ENCODE data around the gene PRKCZ.

The PRKCZ gene

DNA sequence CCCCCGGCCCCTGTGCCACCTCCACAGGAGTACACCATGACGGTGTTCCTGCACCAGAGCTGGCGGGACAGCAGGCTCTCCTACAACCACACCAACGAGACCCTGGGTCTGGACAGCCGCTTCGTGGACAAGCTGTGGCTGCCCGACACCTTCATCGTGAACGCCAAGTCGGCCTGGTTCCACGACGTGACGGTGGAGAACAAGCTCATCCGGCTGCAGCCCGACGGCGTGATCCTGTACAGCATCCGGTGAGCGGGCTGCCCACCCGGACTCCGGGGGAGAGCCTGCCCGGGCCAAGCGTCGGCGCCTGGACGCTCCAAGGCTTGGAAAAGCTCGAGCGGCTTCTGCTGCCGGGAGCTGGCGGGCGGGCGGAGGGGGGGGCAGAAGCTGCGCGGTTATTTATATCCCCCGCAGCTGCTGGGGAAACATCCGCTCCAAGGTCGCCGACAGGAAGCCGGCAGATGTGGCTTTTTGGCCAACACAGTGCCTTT lies 24.7 kb upstream of the PRKCZ start:
- DNase-seq, result no peak

GRCh38 chr1:2027961-2028583 lies 22.1 kb upstream of the PRKCZ start:
- no peak for DNase-seq

GRCh38 chr1:2028870-2029560 lies 21.2 kb upstream of the PRKCZ start:
- no peak for DNase-seq

- DNase-seq, result no peak
These were observed 20.6 kb upstream of the PRKCZ start for GRCh38 chr1:2029561-2029960.

DNA sequence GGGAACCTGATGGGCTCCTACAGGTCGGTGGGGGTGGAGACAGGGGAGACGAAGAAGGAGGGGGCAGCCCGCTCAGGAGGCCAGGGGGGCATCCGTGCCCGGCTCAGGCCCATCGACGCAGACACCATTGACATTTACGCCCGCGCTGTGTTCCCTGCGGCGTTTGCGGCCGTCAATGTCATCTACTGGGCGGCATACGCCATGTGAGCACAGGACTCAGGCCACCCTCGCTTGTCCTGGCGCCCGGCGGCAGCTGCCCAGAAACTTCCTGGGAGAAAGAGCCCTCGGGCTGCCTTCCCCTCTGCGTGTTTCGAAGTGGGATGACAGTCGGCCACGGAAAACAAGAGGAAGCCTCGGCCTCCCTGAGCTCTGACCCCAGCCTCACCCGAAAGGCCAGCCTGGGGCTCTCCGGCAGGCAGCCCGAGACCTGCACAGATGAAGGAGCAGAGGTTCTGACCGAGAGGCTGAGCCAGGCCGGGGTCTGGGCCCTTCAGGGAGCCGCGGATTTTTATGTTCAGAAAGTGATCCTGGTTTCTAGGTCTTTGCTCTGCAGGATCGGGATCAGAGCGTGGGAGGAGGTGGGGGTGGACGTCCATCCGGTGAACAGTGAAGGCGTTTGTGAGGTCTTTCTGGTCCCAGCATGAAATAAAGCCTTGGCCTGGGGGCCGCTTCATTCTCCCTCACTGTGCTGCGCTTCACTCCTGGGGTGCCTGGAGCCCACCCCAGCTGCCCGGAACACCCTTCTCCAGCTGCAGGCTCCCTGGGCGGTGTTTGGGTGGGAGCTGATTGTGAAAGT lies 19.9 kb upstream of the PRKCZ start:
- DNase-seq, result no peak

DNA sequence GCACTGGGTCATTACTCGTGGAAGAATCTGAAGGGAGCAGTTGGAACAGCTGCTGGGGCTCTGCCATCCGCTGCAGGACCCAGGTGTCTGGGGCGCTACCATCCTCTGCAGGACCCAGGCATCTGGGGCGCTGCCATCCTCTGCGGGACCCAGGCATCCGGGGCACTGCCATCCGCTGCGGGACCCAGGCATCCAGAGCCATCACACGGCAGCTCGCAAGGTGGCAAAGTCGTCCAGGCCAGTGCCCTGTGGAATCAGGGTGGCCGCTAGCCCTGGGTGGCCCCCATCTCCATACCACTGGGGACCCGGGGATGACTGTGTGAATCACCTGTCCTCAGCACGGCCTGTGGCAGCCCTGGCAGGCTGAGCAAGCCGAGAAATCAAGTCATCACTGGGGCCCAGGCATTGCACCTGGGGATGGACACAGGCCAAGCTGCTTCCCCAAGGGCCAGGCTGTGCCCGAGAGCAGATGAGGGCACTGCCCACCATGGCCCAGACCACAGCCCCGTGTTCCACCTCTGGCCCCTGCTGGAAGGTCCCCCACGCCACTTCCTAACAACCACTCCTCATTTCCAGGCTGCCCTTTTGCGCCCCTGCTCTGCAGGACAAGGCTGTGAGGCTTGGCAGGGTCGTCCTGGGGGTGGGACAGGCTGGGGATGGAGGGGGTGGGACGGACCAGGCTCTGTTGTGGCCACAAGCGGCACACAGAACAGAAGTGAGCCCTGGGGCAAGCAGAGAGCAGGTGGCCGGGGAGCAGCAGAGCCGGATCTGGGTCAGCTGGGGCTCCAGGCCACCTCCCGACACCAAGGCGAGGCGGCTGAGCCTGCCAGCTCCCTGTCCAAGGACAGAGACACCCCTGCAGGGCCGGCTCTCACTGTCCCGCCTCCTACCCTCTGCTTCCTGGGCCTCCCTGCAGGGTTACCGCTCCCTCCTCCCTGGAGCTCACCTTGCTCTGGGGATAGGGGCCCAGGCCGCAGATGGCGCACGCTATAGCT lies 18.4 kb upstream of the PRKCZ start:
- DNase-seq, result no peak

DNA sequence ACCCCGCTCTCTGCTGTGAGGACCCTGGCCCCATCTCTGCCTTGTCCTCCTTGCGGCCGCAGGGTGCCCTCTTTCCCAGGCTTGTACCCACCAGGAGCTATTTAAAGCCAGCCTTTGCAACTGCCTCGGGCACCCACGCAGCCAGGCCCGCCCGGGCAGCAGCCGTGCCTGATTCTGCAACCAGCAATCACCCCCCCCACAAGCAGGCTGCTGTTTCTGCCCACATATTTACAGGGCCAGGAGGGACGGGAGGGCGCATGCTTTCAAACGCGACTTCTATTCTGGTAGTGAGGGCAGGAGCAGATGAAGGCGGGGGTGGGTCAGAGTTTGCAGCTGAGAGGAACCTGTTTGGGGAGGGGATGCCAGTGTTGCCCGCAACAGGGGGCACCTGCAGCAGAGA lies 17.5 kb upstream of the PRKCZ start:
- no peak for DNase-seq

GRCh38 chr1:2033165-2033564 lies 17.0 kb upstream of the PRKCZ start:
- DNase-seq, result no peak

DNA sequence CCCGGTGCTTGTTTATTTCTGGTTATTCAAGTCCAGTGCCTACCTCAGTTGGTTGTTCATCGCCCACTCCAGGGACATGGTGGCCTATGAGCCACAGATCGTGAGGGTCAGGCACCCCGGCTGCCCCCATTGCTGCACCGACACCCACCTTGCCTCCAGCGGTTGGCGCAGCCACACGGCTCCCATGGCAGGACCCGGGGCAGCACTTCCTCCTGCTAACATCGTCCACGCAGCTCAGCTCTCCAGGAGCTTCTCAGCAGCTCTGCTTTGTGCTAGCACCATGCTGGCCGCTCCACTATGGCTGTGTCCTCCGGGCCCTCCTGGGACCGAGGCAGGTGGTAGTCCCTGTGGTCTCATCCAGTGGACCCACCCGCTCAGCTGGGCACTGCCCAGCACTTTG lies 13.9 kb upstream of the PRKCZ start:
- DNase-seq, result no peak

- no peak for DNase-seq
These were observed 12.8 kb upstream of the PRKCZ start for GRCh38 chr1:2037314-2037979.

- DNase-seq, result no peak
These were observed 12.0 kb upstream of the PRKCZ start for GRCh38 chr1:2038229-2038628.

DNA sequence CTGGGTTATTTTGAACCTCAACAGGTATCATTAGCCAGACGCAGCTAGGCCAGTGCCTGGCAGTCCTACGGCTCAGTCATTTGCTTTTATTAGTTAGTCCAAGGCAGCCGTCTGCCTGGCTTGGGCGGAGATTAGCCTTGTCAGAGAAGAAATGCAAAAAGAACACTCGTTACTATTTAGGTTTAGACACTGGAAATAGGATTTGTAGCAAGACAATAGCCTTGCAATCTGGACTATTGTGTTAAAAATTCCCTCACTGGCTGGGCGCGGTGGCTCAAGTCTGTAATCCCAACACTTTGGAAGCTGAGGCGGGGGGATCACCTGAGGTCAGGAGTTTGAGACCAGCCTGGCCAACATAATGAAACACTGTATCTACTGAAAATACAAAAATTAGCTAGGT lies 11.0 kb upstream of the PRKCZ start:
- DNase-seq, result no peak

- no peak for DNase-seq
These were observed 8.9 kb upstream of the PRKCZ start for GRCh38 chr1:2041305-2041704.

DNA sequence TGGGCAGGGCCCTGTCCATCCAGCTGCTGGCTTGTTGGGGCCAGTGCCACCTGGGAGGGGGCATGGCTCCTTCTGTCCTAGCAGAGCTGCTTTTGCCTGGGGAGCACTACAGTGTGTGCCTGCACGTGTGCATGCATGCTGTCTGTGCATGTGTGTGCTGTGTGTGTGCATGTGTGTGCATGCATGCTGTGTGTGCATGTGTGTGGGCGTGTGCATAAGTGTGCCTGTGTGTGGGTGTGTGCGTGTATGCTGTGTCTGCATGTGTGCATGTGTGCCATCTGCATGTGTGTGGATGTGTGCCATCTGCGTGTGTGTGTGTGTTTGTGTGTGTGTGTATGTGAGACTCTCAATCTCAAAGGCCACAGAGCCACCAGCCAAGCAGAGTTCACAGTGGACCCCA lies 8.3 kb upstream of the PRKCZ start:
- DNase-seq, result no peak

DNA sequence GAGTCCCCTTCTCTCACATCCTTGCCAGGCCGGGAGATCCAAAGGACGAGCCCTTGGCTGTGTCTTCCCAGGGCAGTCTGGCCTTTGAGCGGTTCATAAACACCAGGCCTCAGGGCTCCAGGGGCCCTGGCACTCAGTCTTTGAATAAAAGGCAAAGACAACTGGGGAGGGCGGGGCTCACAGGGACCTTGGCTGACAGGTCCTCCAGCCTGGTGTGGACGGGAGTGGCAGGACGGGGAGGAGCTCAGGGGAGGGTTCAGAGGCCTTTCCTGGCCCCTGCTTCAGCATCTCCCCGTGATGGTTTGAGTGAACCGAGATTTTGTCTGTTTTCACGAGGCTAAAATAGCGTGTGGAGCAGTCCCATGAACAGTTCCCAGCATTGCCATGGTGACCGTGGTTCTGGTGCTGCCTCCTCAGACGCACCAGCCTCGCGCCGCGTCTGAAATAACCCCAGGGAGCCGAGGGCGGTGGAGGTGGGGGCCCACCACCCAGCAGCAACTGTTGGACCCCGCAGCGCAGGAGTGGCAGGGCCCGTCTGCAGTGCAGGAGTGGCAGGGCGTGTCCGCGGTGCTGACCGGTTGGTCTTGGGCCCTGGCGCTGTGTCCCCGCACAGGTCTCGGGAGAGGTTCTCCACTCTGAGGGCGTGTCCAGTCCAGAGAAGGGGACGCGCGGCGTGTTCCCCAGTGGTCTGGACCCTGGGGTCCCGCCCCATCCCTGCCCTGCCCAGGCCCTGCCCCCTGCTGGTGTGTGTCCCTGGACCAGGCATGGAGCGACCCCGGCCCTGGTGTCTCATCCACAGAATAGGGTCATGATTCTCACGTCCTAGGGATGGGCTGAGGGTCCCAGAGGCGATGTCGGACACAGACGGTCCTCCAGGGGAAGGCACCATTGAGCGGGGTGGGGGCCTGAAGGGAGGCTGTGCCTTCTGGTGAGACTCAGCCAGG lies 7.1 kb upstream of the PRKCZ start:
- no peak for DNase-seq

DNA sequence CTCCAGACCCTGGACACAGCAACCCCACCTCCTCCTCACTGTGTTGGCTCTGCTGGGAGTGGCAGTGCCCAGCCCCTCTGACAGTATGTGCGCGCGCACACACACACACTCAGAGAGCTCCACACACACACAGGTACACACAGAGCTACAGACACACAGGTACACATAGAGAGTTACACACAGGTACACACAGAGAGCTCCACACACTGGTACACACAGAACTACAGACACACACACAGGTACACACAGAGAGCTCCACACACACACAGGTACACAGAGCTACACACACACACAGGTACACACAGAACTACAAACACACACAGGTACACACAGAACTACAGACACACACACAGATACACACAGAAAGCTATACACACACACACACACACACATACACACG lies 6.3 kb upstream of the PRKCZ start:
- no peak for DNase-seq

DNA sequence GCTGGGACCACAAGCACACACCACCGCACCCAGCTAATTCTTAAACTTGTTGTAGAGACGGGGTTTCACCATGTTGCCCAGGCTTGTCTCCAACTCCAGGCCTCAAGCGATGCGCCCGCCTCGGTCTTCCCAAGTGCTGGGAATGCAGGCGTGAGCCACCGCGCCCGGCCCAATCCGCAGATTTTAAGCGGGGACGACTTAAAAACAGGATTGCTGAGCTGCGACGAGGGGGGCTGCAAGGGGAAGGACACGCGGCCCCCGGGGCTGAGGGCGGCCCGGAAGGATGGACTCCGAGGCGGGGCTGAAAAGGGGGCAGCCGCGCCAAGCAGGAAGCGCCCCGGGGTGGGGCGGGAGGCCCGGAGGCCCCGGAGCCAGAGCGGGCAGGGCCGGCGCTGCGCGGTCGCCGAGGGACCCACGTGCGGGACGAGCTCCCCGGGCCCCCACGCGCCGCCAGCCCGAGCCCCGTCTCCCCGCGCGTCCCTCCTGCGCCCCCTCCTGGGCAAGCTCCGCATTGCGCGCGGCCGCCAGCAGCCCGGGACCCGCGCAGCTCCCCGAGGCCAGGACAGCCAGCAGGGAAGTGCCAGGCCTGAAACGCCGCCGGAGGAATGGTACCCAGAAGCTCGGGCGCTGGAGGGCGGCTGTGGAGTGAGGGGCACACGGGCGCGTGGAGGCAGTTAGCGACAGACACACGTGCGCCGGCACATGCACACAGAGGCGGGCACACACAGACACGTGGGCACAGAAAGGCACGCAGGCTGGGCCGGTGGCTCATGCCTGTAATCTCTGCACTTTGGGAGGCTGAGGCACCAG lies 5.5 kb upstream of the PRKCZ start:
- peak; percentile 86 to 90 for DNase-seq

DNA sequence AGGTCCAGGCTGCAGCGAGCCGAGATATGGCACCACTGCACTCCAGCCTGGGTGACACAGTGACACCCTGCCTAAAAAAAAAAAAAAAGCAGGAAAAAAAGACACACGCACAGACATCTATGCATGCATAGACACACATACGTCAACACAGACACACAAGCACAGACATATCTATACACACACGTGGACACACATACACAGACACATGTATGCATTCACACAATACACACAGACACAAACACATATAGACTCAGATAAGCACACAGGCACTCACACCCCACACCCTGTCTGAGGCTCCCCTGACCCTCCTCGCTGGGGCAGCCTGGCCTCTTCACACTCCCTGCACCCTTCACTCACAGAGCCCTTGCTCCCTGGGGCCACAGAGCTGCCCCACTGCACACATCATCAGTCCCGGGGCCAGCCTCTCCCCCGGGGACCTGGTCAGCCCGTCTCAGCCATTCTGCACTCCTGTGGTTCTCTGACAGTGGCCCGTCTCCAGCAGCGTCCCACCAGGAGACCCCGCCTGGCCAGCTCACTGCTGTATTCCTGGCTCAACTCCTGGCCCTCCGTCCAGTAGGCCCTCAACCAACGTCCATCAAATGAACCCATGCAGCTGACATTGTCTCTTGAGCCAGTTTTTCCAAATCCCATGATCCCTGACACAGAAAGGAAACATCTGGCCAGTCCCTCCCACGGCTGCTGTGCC lies 4.6 kb upstream of the PRKCZ start:
- no peak for DNase-seq

DNA sequence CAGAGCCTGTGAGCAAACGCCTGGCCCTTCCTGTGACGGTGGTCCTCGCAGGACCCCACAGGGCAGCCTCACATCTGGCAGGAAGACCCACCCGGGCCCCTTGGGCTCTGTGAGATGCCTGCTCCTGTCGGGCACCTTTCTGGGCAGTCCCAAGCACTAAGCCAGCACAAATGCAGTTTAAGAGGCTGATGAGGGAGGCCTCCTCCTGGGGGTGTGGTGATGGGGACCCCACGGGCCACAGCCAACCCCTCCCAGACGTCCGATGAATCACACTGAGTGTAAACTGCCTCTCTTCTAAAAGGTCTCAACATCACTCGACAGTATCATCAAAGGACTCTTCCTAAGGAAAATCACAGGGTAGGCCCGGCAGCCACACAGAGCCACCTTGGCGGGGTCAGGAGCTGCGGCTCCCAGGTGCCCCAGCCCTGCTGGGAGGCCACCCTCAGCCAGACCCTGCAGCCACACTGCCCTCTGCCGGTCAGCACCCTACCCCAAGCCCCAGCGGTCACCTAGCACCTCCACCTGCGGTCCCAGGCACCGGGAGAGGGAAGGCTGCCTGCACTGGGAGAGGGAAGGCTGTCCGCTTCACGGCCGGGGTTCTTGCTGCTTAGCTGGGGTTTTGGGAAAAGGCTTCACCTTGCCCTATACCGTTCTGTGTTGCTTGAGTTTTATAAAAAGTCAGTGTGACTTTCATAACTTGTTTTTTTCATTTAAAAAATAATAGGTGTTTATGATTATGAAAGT lies 3.9 kb upstream of the PRKCZ start:
- DNase-seq, result peak; percentile 72 to 76

Measured in activated T-cell treated with anti-CD3 and anti-CD28 coated beads, Interleukin-2, amount 50 U/mL, for 48 hours (primary cell).